ENCODE results near the gene ZBTB26.
A peak's percentile ranks its signal among the peaks of the same experiment; 100 is the strongest.
"Not testable (repeated sequence)": the region's sequence is repeated elsewhere in the genome, so short reads cannot be mapped to it uniquely, and the experiment has no call there.

ZBTB26 gene

GRCh38 chr9:122940454-122940748 lies 9.1 kb upstream of the ZBTB26 start:
- Mint-ChIP-seq H3K4me3 (peak overlapping the region; percentile 94 to 98), H3K4me1 (peaks cover 27% of the 10 kb centered on the region), H3K27ac (peak overlapping the region; percentile 52 to 88), H3K27me3 (no peaks in the 10 kb centered on the region), H3K9me3 (no peaks in the 10 kb centered on the region)
- DNase-seq (no peak), ATAC-seq (peak; percentile 16)

DNA sequence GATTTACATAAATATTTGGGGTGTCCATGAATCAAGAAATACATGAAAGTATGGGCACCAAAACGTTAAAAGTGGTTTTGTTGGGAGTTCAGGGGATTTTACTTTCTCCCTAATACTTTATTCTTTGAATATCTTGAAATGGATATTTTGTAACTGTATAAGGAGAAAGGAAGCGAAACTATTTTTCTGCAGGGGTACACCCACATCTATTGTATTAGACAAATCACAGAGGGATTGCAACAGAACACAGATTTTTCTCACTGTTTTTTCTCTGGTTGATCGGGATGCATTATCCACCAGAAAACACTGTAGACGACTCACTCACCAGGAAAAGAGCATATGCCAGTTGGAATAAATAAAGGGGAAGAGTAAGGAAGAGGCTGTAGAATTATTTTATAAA lies 8.3 kb upstream of the ZBTB26 start:
- Mint-ChIP-seq H3K4me1 (peaks cover 23% of the 10 kb centered on the region), H3K27me3 (no peaks in the 10 kb centered on the region), H3K27ac (no peak overlapping the region), H3K4me3 (peak overlapping the region; percentile 10 to 48), H3K9me3 (no peaks in the 10 kb centered on the region)
- no peak for DNase-seq
- no peak for ATAC-seq

DNA sequence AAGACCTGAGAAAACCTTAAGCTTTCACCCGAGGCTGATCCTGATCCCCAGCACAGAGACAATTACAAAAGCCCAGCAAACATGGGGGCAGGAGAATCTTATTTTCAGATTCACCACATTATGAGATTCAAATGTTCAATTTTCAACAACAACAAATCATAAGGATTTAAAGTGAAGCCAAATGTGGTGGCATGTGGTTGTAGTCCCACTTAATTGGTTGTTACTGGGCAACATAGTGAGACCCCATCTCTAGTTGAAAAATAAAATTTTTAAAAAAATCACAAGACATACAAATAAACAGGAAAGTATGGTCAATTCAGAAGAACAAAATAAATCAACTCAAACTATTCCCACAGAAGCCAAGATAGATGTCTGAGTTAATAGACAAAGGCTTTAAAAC lies 5.6 kb upstream of the ZBTB26 start:
- H3K27me3 Mint-ChIP-seq, result no peaks in the 10 kb centered on the region
- H3K4me1 Mint-ChIP-seq, result peaks cover 22% of the 10 kb centered on the region
- no peak overlapping the region for H3K27ac Mint-ChIP-seq
- ATAC-seq, result no peak
- no peak overlapping the region for H3K4me3 Mint-ChIP-seq
- H3K9me3 Mint-ChIP-seq, result no peaks in the 10 kb centered on the region
- DNase-seq, result no peak

DNA sequence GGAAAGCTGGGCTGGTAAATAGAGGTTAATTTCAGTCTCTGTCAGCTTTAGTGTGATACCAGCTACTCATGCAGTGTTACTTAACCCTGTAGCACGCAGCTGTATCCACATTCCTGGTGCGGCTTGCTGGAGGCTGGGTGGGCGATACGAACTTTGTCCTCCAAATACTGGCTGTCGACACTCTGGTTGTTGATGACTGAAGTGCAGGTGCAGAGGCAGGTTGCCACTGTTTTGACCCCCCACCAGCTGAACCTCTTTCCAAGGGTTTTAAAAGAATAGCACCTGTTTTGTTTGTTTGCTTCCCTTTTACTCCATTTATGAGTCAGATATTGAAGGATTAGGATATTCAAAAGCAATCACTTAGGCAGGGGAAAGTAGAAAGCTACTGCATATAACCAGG lies 5.2 kb upstream of the ZBTB26 start:
- no peak overlapping the region for H3K4me3 Mint-ChIP-seq
- DNase-seq (no peak), ATAC-seq (no peak)
- H3K4me1 Mint-ChIP-seq, result peaks cover 18% of the 10 kb centered on the region
- no peak overlapping the region for H3K27ac Mint-ChIP-seq
- no peaks in the 10 kb centered on the region for H3K27me3 Mint-ChIP-seq
- H3K9me3 Mint-ChIP-seq, result no peaks in the 10 kb centered on the region

DNA sequence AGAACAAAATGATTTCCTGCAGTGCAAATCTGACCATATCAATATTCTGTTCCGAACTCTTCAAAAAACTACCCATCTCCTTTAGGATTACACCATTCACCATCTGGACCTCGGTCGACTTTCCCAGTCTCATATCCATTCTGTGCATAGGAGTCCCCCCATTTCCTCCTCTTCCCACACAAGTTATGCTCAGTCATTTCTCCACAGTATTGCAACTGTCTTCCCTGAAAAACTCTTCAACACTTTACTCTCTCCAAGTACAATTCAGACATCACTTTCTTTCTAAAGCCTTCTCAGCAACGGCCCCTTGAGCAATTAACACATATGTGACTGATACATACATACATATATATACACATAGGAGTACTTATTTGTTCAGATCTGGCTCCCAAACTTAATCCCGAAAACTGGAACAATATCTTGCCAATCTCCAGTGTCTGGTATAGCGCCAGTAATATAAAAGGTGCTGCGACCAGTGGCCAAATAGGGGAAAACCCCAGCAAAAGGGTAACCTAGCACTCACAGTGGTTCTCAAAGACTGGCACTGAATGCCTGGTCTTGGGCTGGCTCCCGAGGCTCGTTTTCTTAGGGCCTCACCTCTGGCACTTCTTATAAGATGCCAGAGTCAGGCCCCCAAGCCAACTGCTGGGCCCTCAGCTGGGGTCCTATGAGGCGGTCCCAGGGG lies 629 bp downstream of the ZBTB26 start:
- Mint-ChIP-seq H3K4me1 (peaks cover 6% of the 10 kb centered on the region), H3K9me3 (no peaks in the 10 kb centered on the region), H3K27me3 (no peaks in the 10 kb centered on the region), H3K27ac (no peak overlapping the region), H3K4me3 (no peak overlapping the region)
- DNase-seq, result no peak
- ATAC-seq, result no peak

DNA sequence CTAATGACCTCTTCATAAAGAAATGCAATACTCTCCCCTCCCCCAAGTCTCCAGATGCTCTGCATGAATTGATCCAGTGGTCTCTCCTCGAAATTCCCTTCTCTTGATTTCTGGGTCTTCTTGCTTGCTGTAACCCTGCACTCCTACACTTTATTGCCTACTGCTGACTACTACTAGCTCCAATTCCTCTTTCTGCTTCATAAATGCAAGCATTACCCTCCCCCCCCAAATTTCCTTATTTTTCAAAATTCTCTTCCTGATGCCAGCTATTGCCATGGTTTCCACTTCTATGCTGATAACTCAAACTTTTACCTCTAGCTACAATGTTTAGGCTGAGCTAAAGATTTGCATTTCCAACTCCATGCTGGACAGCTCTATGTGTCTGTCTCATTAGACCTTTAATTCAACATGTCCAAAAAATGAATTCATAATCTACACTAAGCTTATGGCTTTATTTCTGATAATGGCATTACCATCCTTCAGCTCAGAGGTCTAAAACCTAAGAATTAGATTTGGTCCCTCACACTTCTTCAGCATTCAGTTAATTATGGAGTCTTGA lies 1.4 kb downstream of the ZBTB26 start:
- Mint-ChIP-seq H3K27me3 (no peaks in the 10 kb centered on the region), H3K4me1 (peaks cover 6% of the 10 kb centered on the region), H3K27ac (no peak overlapping the region), H3K4me3 (no peak overlapping the region), H3K9me3 (no peaks in the 10 kb centered on the region)
- ATAC-seq (no peak), DNase-seq (no peak)

- ATAC-seq (no peak), DNase-seq (no peak)
- Mint-ChIP-seq H3K4me1 (peaks cover 5% of the 10 kb centered on the region), H3K27ac (no peak overlapping the region), H3K9me3 (no peaks in the 10 kb centered on the region), H3K4me3 (no peak overlapping the region), H3K27me3 (no peaks in the 10 kb centered on the region)
These were observed 7.4 kb downstream of the ZBTB26 start for GRCh38 chr9:122923947-122924346.

DNA sequence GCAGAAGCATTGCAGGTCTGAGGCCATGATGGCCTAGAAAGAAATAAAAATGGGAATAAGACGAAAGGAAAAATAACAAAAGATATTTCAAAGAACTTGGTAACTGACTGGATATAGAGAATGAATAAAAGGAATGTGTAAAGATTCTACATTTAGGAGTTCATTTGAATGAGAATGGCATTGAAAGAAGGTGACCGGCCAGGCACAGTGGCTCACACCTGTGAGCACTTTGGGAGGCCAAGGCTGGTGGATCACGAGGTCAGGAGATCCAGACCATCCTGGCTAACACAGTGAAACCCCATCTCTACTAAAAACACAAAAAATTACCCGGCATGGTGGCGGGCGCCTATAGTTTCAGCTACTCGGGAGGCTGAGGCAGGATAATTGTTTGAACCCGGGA lies 8.6 kb downstream of the ZBTB26 start:
- Mint-ChIP-seq H3K4me3 (no peak overlapping the region), H3K27me3 (no peaks in the 10 kb centered on the region), H3K4me1 (peaks cover 5% of the 10 kb centered on the region), H3K27ac (no peak overlapping the region), H3K9me3 (no peaks in the 10 kb centered on the region)
- no peak for DNase-seq
- no peak for ATAC-seq

- Mint-ChIP-seq H3K27ac (no peak overlapping the region), H3K4me3 (no peak overlapping the region), H3K4me1 (peaks cover 6% of the 10 kb centered on the region), H3K9me3 (no peaks in the 10 kb centered on the region), H3K27me3 (no peaks in the 10 kb centered on the region)
- no peak for ATAC-seq
- no peak for DNase-seq
These were observed 13.0 kb downstream of the ZBTB26 start for GRCh38 chr9:122918310-122918709.

DNA sequence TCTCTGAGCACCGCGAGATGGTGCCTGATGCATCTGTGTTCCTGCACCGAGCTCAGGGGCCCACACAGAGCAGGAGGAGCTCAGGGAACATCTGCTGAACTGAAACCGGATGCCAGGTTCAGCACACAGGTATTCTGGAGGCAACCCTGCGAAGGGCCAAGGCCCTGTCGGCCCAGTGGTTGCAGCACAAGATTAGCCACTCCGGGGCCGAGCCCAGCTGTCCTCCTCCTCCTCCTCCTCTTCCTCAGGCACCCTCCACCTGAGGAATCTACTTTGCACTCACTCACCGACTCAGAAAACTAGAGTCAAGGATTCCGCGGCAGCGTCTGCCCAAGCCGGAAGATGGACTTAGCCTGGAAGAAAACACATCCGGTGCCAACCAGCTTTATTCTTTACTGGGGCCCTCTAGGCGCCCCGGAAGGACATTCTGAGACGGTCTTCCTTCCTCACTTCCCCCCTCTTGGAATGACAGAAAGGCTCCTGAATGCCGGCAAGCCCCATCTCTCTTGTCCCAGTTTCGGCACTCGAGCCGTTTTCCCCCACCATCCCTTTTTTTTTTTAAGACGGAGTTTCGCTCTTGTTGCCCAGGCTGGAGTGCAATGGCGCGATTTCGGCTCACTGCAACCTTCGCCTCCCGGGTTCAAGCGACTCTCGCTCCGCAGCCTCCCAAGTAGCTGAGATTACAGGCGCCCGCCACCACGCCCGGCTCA lies 18.2 kb downstream of the ZBTB26 start, which contains the start of gene ZBTB6:
Gene ZBTB6, minus strand, starts transcription at position 360 of the 710 bp plus-strand sequence. CDS start 1,251 bp downstream, outside the sequence.
- H3K9me3 Mint-ChIP-seq, result no peaks in the 10 kb centered on the region
- peak; percentile 99 for ATAC-seq
- H3K27me3 Mint-ChIP-seq, result no peaks in the 10 kb centered on the region
- H3K4me1 Mint-ChIP-seq, result peaks cover 26% of the 10 kb centered on the region
- peak within 1 kb of the TSS; percentile 95 to 99 for H3K4me3 Mint-ChIP-seq
- peak; percentile 77 to 85 for DNase-seq
- peak within 1 kb of the TSS; percentile 97 to 98 for H3K27ac Mint-ChIP-seq

DNA sequence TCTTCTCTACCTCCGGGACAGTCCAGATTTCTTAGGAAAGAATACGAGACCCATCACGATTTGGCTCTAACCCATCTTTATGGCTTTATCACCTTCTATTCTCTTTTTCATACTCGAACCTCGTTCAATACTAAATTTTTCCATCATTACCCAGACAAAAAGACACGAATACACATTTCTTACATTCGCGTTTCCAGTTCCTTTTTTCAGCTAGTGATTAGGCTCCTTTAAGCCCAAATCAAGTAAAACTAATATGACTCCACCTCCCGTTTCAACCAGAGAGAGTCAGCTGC lies 18.7 kb downstream of the ZBTB26 start:
- Mint-ChIP-seq H3K4me3 (peak overlapping the region; percentile 95 to 99), H3K4me1 (peaks cover 26% of the 10 kb centered on the region), H3K9me3 (no peaks in the 10 kb centered on the region), H3K27me3 (no peaks in the 10 kb centered on the region), H3K27ac (peak overlapping the region; percentile 97 to 98)
- DNase-seq (no peak), ATAC-seq (no peak)

- H3K9me3 Mint-ChIP-seq, ATAC-seq, H3K27me3 Mint-ChIP-seq, DNase-seq, H3K4me3 Mint-ChIP-seq, H3K27ac Mint-ChIP-seq: not testable (repeated sequence)
- H3K4me1 Mint-ChIP-seq, result peaks cover 13% of the 10 kb centered on the region
These were observed 25.2 kb downstream of the ZBTB26 start for GRCh38 chr9:122906122-122906521.

- peak within 1 kb of the TSS; percentile 93 to 96 for H3K4me3 Mint-ChIP-seq
- H3K4me1 Mint-ChIP-seq, result peaks cover 11% of the 10 kb centered on the region
- DNase-seq (peak; percentile 95 to 99), ATAC-seq (peak; percentile 94)
- peak within 1 kb of the TSS; percentile 98 to 99 for H3K27ac Mint-ChIP-seq
- H3K27me3 Mint-ChIP-seq, result no peaks in the 10 kb centered on the region
- H3K9me3 Mint-ChIP-seq, result no peaks in the 10 kb centered on the region
These were observed 26.2 kb downstream of the ZBTB26 start, which contains the start of gene RC3H2 for GRCh38 chr9:122904823-122905710. Gene RC3H2, minus strand, starts transcription at chr9:122905359. Its CDS starts 7,850 bp downstream, at chr9:122897509.

GRCh38 chr9:122904466-122904822 lies 26.9 kb downstream of the ZBTB26 start:
- H3K9me3 Mint-ChIP-seq, result no peaks in the 10 kb centered on the region
- no peaks in the 10 kb centered on the region for H3K27me3 Mint-ChIP-seq
- H3K27ac Mint-ChIP-seq, result peak overlapping the region; percentile 98 to 99
- H3K4me3 Mint-ChIP-seq, result peak overlapping the region; percentile 93 to 96
- DNase-seq (no peak), ATAC-seq (peak; percentile 23)
- H3K4me1 Mint-ChIP-seq, result peaks cover 15% of the 10 kb centered on the region

DNA sequence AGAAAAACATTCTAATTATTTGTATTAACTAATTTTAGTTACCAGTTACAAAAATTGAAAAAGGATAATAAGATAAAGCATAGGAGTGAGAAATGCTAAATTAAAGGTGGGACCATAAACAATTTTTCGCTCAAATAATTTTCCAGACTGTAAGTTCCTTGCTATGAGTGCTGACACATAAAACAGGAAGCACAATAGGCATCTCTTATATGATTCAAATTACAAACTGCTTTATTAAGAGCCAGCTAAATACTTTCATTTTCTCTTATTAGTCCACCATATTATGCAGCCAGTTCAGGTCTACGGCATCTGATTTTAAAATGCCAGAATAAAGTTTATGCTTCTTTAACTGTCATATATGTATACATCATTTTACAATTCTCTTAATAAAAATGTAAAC lies 30.5 kb downstream of the ZBTB26 start:
- peaks cover 30% of the 10 kb centered on the region for H3K4me1 Mint-ChIP-seq
- H3K27ac Mint-ChIP-seq, result no peak overlapping the region
- no peaks in the 10 kb centered on the region for H3K27me3 Mint-ChIP-seq
- ATAC-seq (no peak), DNase-seq (no peak)
- no peaks in the 10 kb centered on the region for H3K9me3 Mint-ChIP-seq
- H3K4me3 Mint-ChIP-seq, result peak overlapping the region in 1 of 2 donors; percentile 69

DNA sequence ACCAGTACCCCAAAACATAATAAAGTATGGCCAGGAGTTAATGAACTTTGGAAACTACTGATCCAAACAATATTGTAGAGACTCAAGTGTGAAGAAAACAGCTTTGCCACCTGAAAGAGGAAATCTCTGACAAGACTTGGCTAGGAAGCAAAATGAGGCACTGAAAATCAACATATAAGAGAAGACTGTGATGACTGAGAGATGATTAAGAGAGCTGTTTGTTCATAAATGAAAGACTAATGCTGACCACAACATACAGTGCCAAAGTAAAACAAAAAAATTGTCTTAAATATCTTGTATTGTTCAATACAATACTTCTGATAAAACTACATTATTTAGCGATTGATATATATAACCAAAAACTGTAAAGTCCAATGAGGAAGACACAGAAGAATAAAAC lies 33.3 kb downstream of the ZBTB26 start:
- H3K9me3 Mint-ChIP-seq, result no peaks in the 10 kb centered on the region
- H3K4me1 Mint-ChIP-seq, result peaks cover 30% of the 10 kb centered on the region
- ATAC-seq, result no peak
- no peak overlapping the region for H3K4me3 Mint-ChIP-seq
- no peak for DNase-seq
- peak overlapping the region in 1 of 2 donors; percentile 70 for H3K27ac Mint-ChIP-seq
- H3K27me3 Mint-ChIP-seq, result no peaks in the 10 kb centered on the region
